ENCODE results near the gene TMEM17. TPM values are rescaled to one million over a fixed set of nuclear protein-coding genes. Genes with fewer than 3 reads are reported as not detected.

Gene TMEM17
- total and polyA plus RNA-seq, 2 donors (not counting 3 experiments of a cell fraction or from before 2014, with no cell fraction given), result 0.91 to 2.0 TPM

DNA sequence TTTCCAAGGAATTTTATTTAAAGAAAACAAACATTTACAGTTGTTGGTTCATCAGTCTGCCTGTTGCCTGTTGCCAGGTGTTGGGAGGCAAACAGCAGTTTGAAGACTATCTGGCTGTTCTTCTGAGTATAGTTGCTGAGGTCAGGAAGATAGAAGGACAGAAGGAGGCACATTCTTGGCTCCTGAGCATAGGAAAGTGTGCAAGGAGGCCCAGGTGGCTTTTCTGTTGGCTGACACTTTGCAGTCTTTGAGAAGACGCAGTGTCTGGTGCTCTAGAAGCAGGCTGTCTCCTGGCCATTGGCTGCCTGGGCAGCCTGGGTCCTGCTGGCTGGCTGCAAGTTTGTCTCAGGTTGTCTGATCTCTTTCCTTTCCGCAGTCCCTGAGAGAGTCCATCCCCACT is 36.4 kb downstream of the TMEM17 start:
- dilution Hi-C loops (cut with MboI; ENCODE audit: extremely low pct_ligation_motif_present, low sequenced_read_pairs), result no loop called here
- Histone ChIP-seq H3K9me3 (replicated peaks; ENCODE audit: control insufficient read depth, insufficient read depth, low read length) (no peaks in the 10 kb centered on the region), H3K27me3 (ENCODE audit: control insufficient read depth in 2 of 2, insufficient read depth in 2 of 2, low read length in 2 of 2) (no peaks in the 10 kb centered on the region), H3K27ac (ENCODE audit: insufficient read depth, low read depth, low read length) (no peak overlapping the region), H3K9ac (replicated peaks; ENCODE audit: extremely low read depth, insufficient read depth, low read length) (no peak overlapping the region), H3K4me2 (ENCODE audit: insufficient read depth, low read length) (no peak overlapping the region), H3K4me3 (replicated peaks in 1 of 3; ENCODE audit: insufficient read depth in 1 of 3, low read depth in 1 of 3, low read length in 3 of 3) (no peak overlapping the region), H3K9me1 (replicated peaks; ENCODE audit: control insufficient read depth, extremely low read depth, insufficient read depth, low read length) (no peaks in the 10 kb centered on the region), H3K79me2 (ENCODE audit: control insufficient read depth, insufficient read depth, low read length) (no peaks in the 10 kb centered on the region), H2AFZ (ENCODE audit: low read depth, low read length) (no peak overlapping the region), H3K36me3 (ENCODE audit: control insufficient read depth in 2 of 2, extremely low read depth in 1 of 2, insufficient read depth in 2 of 2, low read length in 2 of 2) (no peaks in the 10 kb centered on the region), H3K4me1 (ENCODE audit: control insufficient read depth, extremely low read depth, insufficient read depth, low read length) (no peaks in the 10 kb centered on the region), H4K20me1 (replicated peaks; ENCODE audit: control insufficient read depth, extremely low read depth, insufficient read depth, low read length) (no peaks in the 10 kb centered on the region)
- CTCF ChIA-PET, result interaction anchor here (5.7 kb wide), 1 partner anchor 12 kb away, joined by 26 read pairs; no protein-coding TSS in a partner anchor
- intact Hi-C loops (cut with micrococcal nuclease), result no loop called here
- BruUV-seq (replicated peaks), result no TSS peak
- POLR2A ChIA-PET, result no interaction called here
- TF ChIP-seq CTCF (IDR thresholded peaks at IDR 0.05; ENCODE audit: extremely low read depth in 1 of 2, insufficient read depth in 1 of 2, low read depth in 1 of 2, low read length in 2 of 2) (no peak), GATA2 (IDR thresholded peaks at IDR 0.05; ENCODE audit: insufficient read depth, insufficient read length, low read depth, low read length) (no peak), POLR2A (IDR thresholded peaks at IDR 0.05; ENCODE audit: low read depth, low read length) (no peak), POLR2AphosphoS5 (IDR thresholded peaks at IDR 0.05; ENCODE audit: insufficient read depth, low read depth, low read length) (no peak), EZH2 (IDR thresholded peaks at IDR 0.05; ENCODE audit: borderline replicate concordance, low read depth, low read length, severe bottlenecking) (no peak), FOS (IDR thresholded peaks at IDR 0.05; ENCODE audit: borderline replicate concordance, insufficient read depth, low read length) (no peak), JUN (IDR thresholded peaks at IDR 0.05; ENCODE audit: borderline replicate concordance, insufficient read depth, insufficient read length, low read depth) (no peak), MYC (IDR thresholded peaks at IDR 0.05; ENCODE audit: low read depth, low read length) (no peak)
- TF ChIP-seq, protein P1, sequence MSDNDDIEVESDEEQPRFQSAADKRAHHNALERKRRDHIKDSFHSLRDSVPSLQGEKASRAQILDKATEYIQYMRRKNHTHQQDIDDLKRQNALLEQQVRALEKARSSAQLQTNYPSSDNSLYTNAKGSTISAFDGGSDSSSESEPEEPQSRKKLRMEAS (IDR thresholded peaks at IDR 0.05; ENCODE audit: insufficient read depth, insufficient read length), result no peak
- FAIRE-seq, result no peak
- no peak for DNase-seq (ENCODE audit: low read depth, low spot score)
